COLO829 (cell line): ENCODE measurements around the gene CDC45.

Experiments used
- DNase-seq: peaks from one replicate; pipeline ENCODE4 v3.0.0; 2012; ENCODE audit warnings: low spot score

The CDC45 gene

DNA sequence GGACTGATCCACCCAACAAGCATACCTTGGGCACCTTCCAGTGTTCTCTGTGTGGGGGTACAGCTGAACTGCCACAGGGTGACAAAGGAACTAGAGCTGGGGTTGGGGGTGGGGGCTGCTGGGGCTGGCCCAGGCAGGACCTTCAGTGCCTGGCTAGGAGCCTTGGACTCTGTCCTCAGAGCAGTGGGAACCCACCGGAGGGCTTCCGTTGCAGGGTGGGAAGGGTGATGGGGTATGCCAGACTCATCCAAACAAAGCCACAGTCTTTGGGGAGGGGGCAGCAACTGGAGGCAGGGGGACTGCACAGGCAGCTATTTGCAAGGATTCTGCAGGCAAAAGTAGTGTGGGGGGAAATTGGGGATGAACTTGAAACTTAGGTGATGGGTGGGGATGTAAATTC is 80.2 kb downstream of the CDC45 start:
- DNase-seq = no peak

DNA sequence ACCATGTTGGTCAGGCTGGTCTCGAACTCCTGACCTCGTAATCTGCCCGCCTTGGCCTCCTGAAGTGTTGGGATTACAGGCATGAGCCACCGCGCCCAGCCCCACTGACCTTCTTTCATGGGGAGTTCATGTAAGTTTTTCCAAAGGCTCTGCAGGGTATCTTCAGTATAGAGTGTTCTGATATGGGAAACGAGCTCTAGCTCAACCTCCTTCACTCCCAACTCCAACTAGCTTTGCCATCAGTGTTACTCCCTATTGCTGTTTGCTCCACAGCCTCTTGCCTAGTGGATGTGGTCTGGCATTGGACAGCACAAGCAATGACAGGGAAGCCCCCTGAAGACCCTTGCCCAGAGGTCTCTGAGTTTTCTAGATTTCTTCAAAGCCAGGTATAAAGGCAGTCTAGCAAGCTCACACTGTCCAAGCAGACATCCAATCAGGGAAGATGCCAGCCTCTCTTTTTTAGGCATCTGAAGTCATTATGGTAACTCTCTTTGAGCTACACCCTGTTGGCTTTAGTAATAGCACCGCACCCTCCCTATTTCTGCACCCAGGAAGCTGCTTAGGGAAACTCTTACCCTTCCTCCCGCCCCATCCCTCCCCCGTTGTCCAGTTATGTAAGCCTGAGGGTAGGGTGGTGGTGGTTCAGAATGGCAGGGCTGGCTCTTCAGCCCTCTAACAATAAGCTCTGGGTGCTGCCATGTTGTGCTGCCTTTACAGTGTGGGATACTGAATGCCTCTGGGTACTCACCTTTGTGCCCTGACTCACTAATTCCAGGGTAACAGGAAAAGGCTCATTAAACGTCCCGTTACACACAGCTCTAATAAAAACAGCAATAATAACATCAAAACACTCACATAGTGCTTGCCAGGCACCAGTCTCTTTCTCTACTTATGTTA is 85.9 kb downstream of the CDC45 start:
- DNase-seq = no peak

DNA sequence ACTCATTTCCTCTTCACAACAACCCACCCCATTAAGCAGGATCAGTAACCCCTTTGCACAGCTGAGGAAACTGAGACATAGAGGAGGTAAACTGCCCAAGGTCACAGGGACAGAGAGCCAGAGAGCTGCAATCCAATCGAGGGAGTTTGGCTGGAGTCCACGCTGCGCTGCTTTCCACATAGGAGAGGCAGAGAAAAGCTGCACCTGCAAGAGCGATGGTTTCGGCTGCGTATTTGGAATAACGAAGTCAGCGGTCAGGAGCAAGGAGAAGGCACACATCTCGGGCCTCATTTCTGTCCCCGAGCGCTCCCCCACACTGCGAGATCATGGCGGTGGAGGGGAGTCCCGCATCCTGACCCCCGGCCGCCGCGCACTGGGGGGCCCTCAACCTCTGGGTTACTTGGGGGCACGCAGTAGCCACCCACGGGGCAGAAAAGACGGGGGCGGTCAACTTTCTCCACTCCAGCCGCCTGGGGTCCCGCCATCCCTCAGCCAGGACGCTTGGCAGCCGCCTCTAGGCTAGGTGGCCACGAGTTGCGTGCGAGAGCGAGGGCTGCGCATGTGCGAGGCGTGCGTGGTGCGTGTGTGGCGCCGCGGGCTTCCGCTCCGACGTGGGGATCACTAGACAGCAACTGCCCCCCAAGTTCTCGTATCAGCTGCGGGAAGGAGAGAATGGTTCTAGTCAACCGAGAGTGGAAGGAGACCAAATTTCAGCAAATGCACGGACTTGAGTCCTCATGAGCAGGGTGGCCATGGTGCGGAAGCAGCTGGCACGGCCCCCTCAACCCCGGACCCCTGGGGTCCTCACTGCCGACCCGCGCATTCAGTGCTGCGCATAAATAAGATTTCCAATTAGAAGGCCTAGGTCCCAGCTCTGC is 86.8 kb downstream of the CDC45 start:
- no peak for DNase-seq

DNA sequence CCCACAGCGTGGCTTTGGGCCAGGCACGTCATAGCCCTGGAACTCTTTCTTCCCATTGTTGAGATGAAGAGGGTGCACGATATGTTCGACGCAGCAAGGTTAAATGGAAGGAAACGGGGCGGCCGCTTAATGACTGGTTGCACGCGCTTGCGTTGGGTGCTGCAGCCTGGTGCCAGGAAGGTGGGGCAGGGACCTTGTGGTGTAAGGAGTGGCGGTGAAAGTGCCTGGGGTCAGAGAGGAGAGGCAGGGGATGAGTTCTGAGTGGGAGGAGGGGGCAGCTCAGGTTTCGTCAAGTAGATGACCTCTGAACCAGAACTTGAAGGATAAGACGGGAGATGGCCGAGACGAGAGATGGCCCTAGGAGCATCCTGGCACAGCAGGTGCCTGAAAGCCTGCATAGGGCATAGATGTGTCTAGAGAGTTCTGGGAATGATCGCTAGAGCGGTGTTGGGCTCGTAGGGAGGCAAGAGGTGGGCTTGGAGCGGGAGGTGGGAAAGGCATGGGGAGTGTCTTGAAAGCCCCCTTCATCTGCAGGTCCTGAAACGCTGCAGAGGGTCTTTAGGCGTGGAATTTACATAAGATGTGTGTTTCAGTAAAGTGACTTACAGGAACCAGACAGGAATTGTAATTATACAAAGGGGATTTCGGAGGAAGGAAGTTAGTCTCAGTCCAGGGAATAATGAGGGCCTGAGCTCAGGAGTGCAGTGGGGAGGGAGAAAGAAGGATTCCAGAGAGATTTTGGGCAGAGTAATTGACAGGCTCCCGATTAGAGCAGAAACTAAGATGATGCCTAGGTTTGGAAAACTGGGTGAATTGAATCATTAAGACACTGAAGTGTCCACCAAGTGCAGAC is 87.7 kb downstream of the CDC45 start:
- no peak for DNase-seq

DNA sequence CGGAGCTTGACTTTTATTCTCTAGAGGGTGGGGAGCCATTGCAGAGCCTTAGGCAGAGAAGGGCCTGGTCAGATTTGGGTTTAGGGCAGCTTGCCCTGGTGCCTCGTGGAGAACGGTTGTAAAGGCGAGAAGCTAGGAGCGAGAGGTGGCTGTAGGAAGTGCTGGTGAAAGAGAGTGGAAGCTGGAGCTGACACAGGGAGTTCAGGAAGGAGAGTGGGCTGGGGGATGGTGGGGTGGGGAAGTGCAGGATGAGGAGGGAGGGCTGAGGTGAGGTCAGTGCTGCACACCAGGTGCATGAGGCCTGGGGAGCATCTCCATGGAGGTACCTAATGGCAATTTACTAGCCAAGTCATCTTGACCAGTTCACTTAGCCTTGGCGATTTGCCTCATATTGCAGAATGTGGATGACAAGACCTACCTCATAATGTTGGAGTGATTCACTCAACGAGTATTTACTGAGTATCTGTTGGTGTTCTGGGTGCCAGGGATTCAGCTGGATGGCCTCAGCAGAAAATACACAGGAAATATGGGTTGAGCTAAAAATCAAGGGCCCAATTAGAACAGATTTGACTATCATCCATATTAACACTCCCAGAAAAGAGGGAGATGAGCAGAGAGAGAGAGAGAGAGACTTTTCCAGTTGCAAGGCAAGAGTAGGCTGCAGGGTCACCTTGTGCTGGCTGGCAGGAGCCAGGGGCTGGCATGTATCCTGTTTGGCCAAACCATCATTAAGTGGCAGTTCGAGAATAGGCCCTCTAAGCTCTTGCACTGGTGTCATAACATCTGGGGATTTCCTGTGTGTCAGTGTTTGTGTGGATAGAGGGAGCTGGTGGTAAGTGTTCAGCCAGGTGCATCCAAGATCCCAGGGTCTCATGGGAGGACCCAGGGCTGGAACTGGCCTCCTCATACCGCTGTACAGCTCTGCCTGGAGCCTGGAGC is 88.9 kb downstream of the CDC45 start:
- no peak for DNase-seq

DNA sequence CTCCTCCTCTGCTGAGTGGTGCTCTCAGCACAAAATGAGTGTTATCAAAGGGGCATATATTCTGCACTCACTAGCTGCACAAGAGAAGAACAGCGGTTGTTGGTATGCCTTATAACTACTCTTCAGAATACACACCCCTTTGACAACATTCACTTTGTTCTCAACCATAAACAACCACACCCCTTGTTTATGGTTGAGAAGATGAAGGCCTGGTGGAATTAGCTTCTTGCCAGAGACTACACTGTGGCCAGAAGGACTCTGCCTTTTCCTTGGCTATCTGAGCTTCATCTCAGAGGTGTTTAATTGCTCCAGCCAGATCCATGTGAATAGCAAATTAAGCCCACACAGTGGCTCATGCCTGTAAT is 89.5 kb downstream of the CDC45 start:
- DNase-seq = no peak

DNA sequence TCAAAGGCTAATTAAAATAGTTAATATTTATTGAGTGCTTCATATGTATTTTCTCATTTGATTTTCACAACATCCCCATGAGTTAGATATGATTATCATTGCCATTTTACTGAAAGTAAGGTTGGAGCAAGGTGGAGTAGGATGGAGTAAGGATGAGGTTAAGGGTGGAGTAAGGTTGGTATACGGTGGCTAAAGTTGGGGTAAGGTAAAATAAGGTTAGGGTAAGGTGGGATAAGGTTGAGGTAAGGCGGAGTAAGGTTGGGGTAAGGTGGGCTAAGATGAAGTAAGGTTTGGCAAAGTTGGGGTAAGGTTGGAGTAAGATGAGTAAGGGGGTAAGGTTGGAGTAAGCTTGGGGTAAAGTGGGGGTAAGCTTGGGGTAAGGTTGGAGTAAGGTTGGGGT is 90.3 kb downstream of the CDC45 start:
- no peak for DNase-seq
